ENCODE measurements around the gene CAND1.

CAND1 gene

GRCh38 chr12:67271976-67272375 is 2.8 kb downstream of the CAND1 start:
- Histone ChIP-seq H3K9ac (ENCODE audit: low read length) (no peak overlapping the region; the same call in 1 of the 2 replicates), H2AFZ (ENCODE audit: low read length) (no peak overlapping the region), H3K9me3 (ENCODE audit: low read length) (no peaks in the 10 kb centered on the region), H3K9me2 (ENCODE audit: low read depth, low read length) (no peaks in the 10 kb centered on the region), H4K20me1 (ENCODE audit: insufficient read depth, low read length) (peaks cover 3% of the 10 kb centered on the region; the same call in 1 of the 2 replicates), H3K27me3 (ENCODE audit: insufficient read depth, low read length) (no peaks in the 10 kb centered on the region), H3F3A (ENCODE audit: insufficient read depth, low read length) (no peaks in the 10 kb centered on the region), H3K4me2 (ENCODE audit: low read length) (peak overlapping the region; percentile 80), H3K36me3 (ENCODE audit: insufficient read depth, low read length) (peaks cover 43% of the 10 kb centered on the region), H3K4me1 (ENCODE audit: insufficient read depth, low read length, severe bottlenecking) (peaks cover 43% of the 10 kb centered on the region), H3K27ac (ENCODE audit: low read depth, low read length, poor library complexity, severe bottlenecking) (no peak overlapping the region), H3K79me2 (ENCODE audit: insufficient read depth, low read length) (peaks cover 74% of the 10 kb centered on the region), H3K4me3 (ENCODE audit: low read depth, low read length, poor library complexity, severe bottlenecking) (peak overlapping the region; percentile 93)
- TF ChIP-seq, protein P1, sequence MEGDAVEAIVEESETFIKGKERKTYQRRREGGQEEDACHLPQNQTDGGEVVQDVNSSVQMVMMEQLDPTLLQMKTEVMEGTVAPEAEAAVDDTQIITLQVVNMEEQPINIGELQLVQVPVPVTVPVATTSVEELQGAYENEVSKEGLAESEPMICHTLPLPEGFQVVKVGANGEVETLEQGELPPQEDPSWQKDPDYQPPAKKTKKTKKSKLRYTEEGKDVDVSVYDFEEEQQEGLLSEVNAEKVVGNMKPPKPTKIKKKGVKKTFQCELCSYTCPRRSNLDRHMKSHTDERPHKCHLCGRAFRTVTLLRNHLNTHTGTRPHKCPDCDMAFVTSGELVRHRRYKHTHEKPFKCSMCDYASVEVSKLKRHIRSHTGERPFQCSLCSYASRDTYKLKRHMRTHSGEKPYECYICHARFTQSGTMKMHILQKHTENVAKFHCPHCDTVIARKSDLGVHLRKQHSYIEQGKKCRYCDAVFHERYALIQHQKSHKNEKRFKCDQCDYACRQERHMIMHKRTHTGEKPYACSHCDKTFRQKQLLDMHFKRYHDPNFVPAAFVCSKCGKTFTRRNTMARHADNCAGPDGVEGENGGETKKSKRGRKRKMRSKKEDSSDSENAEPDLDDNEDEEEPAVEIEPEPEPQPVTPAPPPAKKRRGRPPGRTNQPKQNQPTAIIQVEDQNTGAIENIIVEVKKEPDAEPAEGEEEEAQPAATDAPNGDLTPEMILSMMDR (IDR thresholded peaks at IDR 0.05; ENCODE audit: low read length): no peak
- no peak for TF ChIP-seq EZH2 (IDR thresholded peaks at IDR 0.05; ENCODE audit: borderline replicate concordance, low read length)

DNA sequence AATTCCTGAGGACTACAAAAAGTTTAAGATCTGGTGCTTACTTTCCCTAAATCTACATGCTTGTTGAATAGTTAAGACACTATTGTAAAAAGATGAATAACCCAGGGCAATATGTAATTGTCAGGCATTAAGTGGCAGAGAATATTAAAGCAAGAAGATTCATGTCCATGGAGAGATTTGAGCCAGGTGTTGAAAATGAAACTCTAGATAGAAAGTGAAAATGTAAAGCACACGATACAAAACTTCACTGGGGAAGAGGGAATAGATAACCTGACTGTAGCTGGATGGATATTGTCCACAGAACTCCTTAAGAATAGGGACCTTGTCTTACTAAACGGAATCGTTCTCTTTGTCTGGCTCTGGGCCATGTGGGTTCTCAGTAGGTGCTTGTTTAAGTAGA is 5.0 kb downstream of the CAND1 start:
- H3K9ac ChIP-seq (ENCODE audit: low read length): no peak overlapping the region
- H3K9me2 ChIP-seq (ENCODE audit: low read depth, low read length): no peaks in the 10 kb centered on the region
- no peak overlapping the region for H2AFZ ChIP-seq (ENCODE audit: low read length)
- no peaks in the 10 kb centered on the region for H3K9me3 ChIP-seq (ENCODE audit: low read length)
- H3K4me1 ChIP-seq (ENCODE audit: insufficient read depth, low read length, severe bottlenecking): peaks cover 34% of the 10 kb centered on the region
- no peaks in the 10 kb centered on the region for H3K27me3 ChIP-seq (ENCODE audit: insufficient read depth, low read length)
- H3K79me2 ChIP-seq (ENCODE audit: insufficient read depth, low read length): peaks cover 96% of the 10 kb centered on the region
- H3F3A ChIP-seq (ENCODE audit: insufficient read depth, low read length): no peaks in the 10 kb centered on the region
- H3K36me3 ChIP-seq (ENCODE audit: insufficient read depth, low read length): peaks cover 56% of the 10 kb centered on the region
- H4K20me1 ChIP-seq (ENCODE audit: insufficient read depth, low read length): peaks cover 3% of the 10 kb centered on the region
- TF ChIP-seq, protein P1 (IDR thresholded peaks at IDR 0.05; ENCODE audit: low read length): no peak
- no peak for TF ChIP-seq EZH2 (IDR thresholded peaks at IDR 0.05; ENCODE audit: borderline replicate concordance, low read length)
- no peak overlapping the region; the same call in 1 of the 2 replicates for H3K4me2 ChIP-seq (ENCODE audit: low read length)
- no peak overlapping the region for H3K4me3 ChIP-seq (ENCODE audit: low read depth, low read length, poor library complexity, severe bottlenecking)
- H3K27ac ChIP-seq (ENCODE audit: low read depth, low read length, poor library complexity, severe bottlenecking): no peak overlapping the region

DNA sequence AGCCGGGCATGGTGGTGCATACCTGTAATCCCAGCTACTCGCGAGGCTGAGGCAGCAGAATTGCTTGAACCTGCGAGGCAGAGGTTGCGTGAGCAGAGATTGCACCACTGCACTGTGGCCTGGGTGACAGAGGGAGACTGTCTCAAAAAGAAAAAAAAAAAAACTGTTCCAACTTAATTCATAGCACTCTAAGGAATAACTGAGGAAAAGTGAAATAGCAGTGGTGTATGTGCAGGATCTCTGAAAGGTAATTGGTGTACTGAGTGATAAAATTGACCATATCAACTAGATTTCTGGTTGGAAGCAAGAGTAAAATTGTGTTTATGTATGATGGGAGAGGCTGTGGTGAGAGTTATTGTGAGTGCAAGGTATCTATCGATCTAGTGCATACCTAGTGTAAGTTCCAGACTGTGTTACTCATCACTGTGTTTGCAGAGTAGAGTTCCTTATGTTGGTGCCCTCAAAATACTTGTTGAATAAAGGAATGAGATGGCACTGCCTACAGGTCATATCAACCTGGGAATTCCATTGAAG is 6.3 kb downstream of the CAND1 start:
- Histone ChIP-seq H3K4me1 (ENCODE audit: insufficient read depth, low read length, severe bottlenecking) (peaks cover 34% of the 10 kb centered on the region), H3K27me3 (ENCODE audit: insufficient read depth, low read length) (no peaks in the 10 kb centered on the region), H3K9ac (ENCODE audit: low read length) (no peak overlapping the region), H4K20me1 (ENCODE audit: insufficient read depth, low read length) (peaks cover 3% of the 10 kb centered on the region), H3K4me2 (ENCODE audit: low read length) (no peak overlapping the region), H3F3A (ENCODE audit: insufficient read depth, low read length) (no peaks in the 10 kb centered on the region), H3K9me2 (ENCODE audit: low read depth, low read length) (no peaks in the 10 kb centered on the region), H2AFZ (ENCODE audit: low read length) (no peak overlapping the region), H3K27ac (ENCODE audit: low read depth, low read length, poor library complexity, severe bottlenecking) (no peak overlapping the region), H3K4me3 (ENCODE audit: low read depth, low read length, poor library complexity, severe bottlenecking) (no peak overlapping the region), H3K79me2 (ENCODE audit: insufficient read depth, low read length) (peaks cover 100% of the 10 kb centered on the region), H3K9me3 (ENCODE audit: low read length) (no peaks in the 10 kb centered on the region), H3K36me3 (ENCODE audit: insufficient read depth, low read length) (peaks cover 50% of the 10 kb centered on the region)
- TF ChIP-seq, protein P1 (IDR thresholded peaks at IDR 0.05; ENCODE audit: low read length): no peak
- no peak for TF ChIP-seq EZH2 (IDR thresholded peaks at IDR 0.05; ENCODE audit: borderline replicate concordance, low read length)

Data from OCI-LY1 (cell line).